GM12878 (cell line): ENCODE measurements around the gene NOX1.

Experiments
- ATF2 ChIP-seq: IDR thresholded peaks from 2 replicates; pipeline ENCODE4 v1.6.1; 2012; ENCODE audit warnings: low read length, inconsistent platforms
- FOS ChIP-seq: IDR thresholded peaks from 3 replicates; pipeline ENCODE4 v1.6.1; 2011; ENCODE audit warnings: borderline replicate concordance; ENCODE audit not compliant: insufficient read length; ENCODE audit errors: extremely low read depth
- FOXK2 ChIP-seq: fragments of 450-650 bp; IDR thresholded peaks from 2 replicates; pipeline ENCODE4 v1.6.1; 2017; ENCODE audit warnings: mild to moderate bottlenecking, moderate library complexity
- MEF2A ChIP-seq: IDR thresholded peaks from 2 replicates; pipeline ENCODE4 v1.6.1; 2011; ENCODE audit warnings: low read depth, mild to moderate bottlenecking, low read length, moderate library complexity; ENCODE audit not compliant: insufficient read depth
- NR2F1 ChIP-seq: fragments of 450-650 bp; conservative IDR thresholded peaks from 2 replicates; pipeline ENCODE4 v1.6.1; 2017; ENCODE audit warnings: mild to moderate bottlenecking
- NRF1 ChIP-seq: conservative IDR thresholded peaks from 2 replicates; pipeline ENCODE4 v1.6.1; 2011; ENCODE audit warnings: mild to moderate bottlenecking, low read depth, low read length, improper control_type of control experiment
- POLR2A ChIP-seq: IDR thresholded peaks from 2 replicates; pipeline ENCODE4 v1.6.1; 2011; ENCODE audit warnings: low read depth, mild to moderate bottlenecking, low read length
- RAD21 ChIP-seq: IDR thresholded peaks from 2 replicates; pipeline ENCODE4 v1.6.1; 2011; ENCODE audit warnings: mild to moderate bottlenecking, low read depth, low read length, moderate library complexity; ENCODE audit not compliant: insufficient read depth
- TAF1 ChIP-seq: IDR thresholded peaks from 2 replicates; pipeline ENCODE4 v1.6.1; 2011; ENCODE audit warnings: mild to moderate bottlenecking, low read depth, low read length, borderline replicate concordance
- ZNF274 ChIP-seq: IDR thresholded peaks from one replicate; pipeline ENCODE4 v1.8.0; 2011; ENCODE audit not compliant: insufficient read length, insufficient read depth
- ZZZ3 ChIP-seq: IDR thresholded peaks from 2 replicates; pipeline ENCODE4 v1.6.1; 2011; ENCODE audit warnings: low read depth; ENCODE audit not compliant: control insufficient read depth, insufficient read length
- TF ChIP-seq, protein P1 (sequence below): IDR thresholded peaks from 2 replicates; pipeline ENCODE4 v1.6.1; 2012; ENCODE audit warnings: low read depth, low read length, improper control_type of control experiment
- TF ChIP-seq, protein P2 (sequence below), 3 experiments: IDR thresholded peaks in 2 of 3; conservative IDR thresholded peaks in 1 of 3; 2 replicates each; pipeline ENCODE4 v1.5.1; 2011; ENCODE audit warnings: low read depth in 3 of 3, low read length in 3 of 3, mild to moderate bottlenecking in 3 of 3, control low read depth in 2 of 3, moderate library complexity in 2 of 3, inconsistent platforms in 1 of 3, mixed read lengths in 1 of 3; ENCODE audit not compliant: control insufficient read depth in 2 of 3, insufficient read depth in 1 of 3; ENCODE audit errors: extremely low read depth in 1 of 3

- TF ChIP-seq RAD21 (no peak), ATF2 (no peak), FOXK2 (no peak), NR2F1 (no peak), NRF1 (no peak), POLR2A (no peak), TAF1 (no peak), ZNF274 (no peak), FOS (no peak), ZZZ3 (no peak), MEF2A (no peak)
- TF ChIP-seq, protein P1, sequence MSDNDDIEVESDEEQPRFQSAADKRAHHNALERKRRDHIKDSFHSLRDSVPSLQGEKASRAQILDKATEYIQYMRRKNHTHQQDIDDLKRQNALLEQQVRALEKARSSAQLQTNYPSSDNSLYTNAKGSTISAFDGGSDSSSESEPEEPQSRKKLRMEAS = no peak
- TF ChIP-seq, protein P2, sequence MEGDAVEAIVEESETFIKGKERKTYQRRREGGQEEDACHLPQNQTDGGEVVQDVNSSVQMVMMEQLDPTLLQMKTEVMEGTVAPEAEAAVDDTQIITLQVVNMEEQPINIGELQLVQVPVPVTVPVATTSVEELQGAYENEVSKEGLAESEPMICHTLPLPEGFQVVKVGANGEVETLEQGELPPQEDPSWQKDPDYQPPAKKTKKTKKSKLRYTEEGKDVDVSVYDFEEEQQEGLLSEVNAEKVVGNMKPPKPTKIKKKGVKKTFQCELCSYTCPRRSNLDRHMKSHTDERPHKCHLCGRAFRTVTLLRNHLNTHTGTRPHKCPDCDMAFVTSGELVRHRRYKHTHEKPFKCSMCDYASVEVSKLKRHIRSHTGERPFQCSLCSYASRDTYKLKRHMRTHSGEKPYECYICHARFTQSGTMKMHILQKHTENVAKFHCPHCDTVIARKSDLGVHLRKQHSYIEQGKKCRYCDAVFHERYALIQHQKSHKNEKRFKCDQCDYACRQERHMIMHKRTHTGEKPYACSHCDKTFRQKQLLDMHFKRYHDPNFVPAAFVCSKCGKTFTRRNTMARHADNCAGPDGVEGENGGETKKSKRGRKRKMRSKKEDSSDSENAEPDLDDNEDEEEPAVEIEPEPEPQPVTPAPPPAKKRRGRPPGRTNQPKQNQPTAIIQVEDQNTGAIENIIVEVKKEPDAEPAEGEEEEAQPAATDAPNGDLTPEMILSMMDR (IDR thresholded peaks at IDR 0.05 in 2 of 3, conservative IDR thresholded peaks at IDR 0.05 in 1 of 3; ENCODE audit: control insufficient read depth in 2 of 3, extremely low read depth in 1 of 3, insufficient read depth in 1 of 3, low read depth in 3 of 3, low read length in 3 of 3) = no peak
Observed at GRCh38 chrX:100830547-100830946, 43.6 kb downstream of the NOX1 start.
